ENCODE data around the gene HBA2. TPM values are rescaled to one million over a fixed set of nuclear protein-coding genes. Genes with fewer than 3 reads are reported as not detected.

Gene HBA2
- total and polyA plus RNA-seq, 4 experiments from 2014 or later, result 0.75 to 1.1 (median 0.83) TPM; not detected in 1

Other genes starting within 250 kb of the HBA2 start
- gene POLR3K, start 119.3 kb upstream of the HBA2 start, total RNA-seq, result 10 to 100 TPM; 19.9 to 21.7 TPM
- 10 to 100 TPM; 41.5 to 43.1 TPM for gene POLR3K, start 119.3 kb upstream of the HBA2 start, polyA plus RNA-seq
- 10 to 100 TPM in 1 of 2 experiments, 1 to 10 TPM in 1; 10.0 to 10.2 TPM for gene SNRNP25, start 119.0 kb upstream of the HBA2 start, total RNA-seq
- gene SNRNP25, start 119.0 kb upstream of the HBA2 start, polyA plus RNA-seq, result 10 to 100 TPM; 12.5 to 20.1 TPM
- not detected for gene RHBDF1, start 100.2 kb upstream of the HBA2 start, total RNA-seq
- not detected for gene RHBDF1, start 100.2 kb upstream of the HBA2 start, polyA plus RNA-seq
- gene MPG, start 94.7 kb upstream of the HBA2 start, total RNA-seq, result 10 to 100 TPM; 30.7 TPM
- 10 to 100 TPM; 58.1 to 82.6 TPM for gene MPG, start 94.7 kb upstream of the HBA2 start, polyA plus RNA-seq
- gene NPRL3, start 34.2 kb upstream of the HBA2 start, total RNA-seq, result 10 to 100 TPM; 38.6 to 40.5 TPM
- 10 to 100 TPM in 1 of 2 donors, 1 to 10 TPM in 1; 9.0 to 15.2 TPM for gene NPRL3, start 34.2 kb upstream of the HBA2 start, polyA plus RNA-seq
- gene HBZ, start 20.2 kb upstream of the HBA2 start, total RNA-seq, result not detected
- gene HBZ, start 20.2 kb upstream of the HBA2 start, polyA plus RNA-seq, result not detected
- not detected for gene HBM, start 6.9 kb upstream of the HBA2 start, total RNA-seq
- not detected for gene HBM, start 6.9 kb upstream of the HBA2 start, polyA plus RNA-seq
- under 1 TPM in 1 of 2 experiments, not detected in 1; 0.76 TPM for gene HBA1, start 3.8 kb downstream of the HBA2 start, total RNA-seq
- gene HBA1, start 3.8 kb downstream of the HBA2 start, polyA plus RNA-seq, result not detected
- gene HBQ1, start 7.6 kb downstream of the HBA2 start, total RNA-seq, result not detected
- not detected for gene HBQ1, start 7.6 kb downstream of the HBA2 start, polyA plus RNA-seq
- 100 to 1,000 TPM; 147 to 157 TPM for gene LUC7L, start 56.6 kb downstream of the HBA2 start, total RNA-seq
- gene LUC7L, start 56.6 kb downstream of the HBA2 start, polyA plus RNA-seq, result 10 to 100 TPM in 1 of 2 donors, 1 to 10 TPM in 1; 5.1 to 12.9 TPM
- gene FAM234A, start 61.9 kb downstream of the HBA2 start, total RNA-seq, result 10 to 100 TPM; 34.8 to 41.1 TPM
- gene FAM234A, start 61.9 kb downstream of the HBA2 start, polyA plus RNA-seq, result 10 to 100 TPM; 18.2 to 35.1 TPM
- gene RGS11, start 103.1 kb downstream of the HBA2 start, total RNA-seq, result under 1 TPM in 1 of 2 experiments, not detected in 1; 0.44 TPM
- not detected for gene RGS11, start 103.1 kb downstream of the HBA2 start, polyA plus RNA-seq
- under 1 TPM in 1 of 2 experiments, not detected in 1; 0.96 TPM for gene ARHGDIG, start 107.7 kb downstream of the HBA2 start, total RNA-seq
- gene ARHGDIG, start 107.7 kb downstream of the HBA2 start, polyA plus RNA-seq, result not detected
- gene PDIA2, start 110.3 kb downstream of the HBA2 start, total RNA-seq, result not detected
- gene PDIA2, start 110.3 kb downstream of the HBA2 start, polyA plus RNA-seq, result not detected
- 10 to 100 TPM; 40.3 to 43.0 TPM for gene AXIN1, start 179.8 kb downstream of the HBA2 start, total RNA-seq
- 1 to 10 TPM in 1 of 2 donors, under 1 TPM in 1; 0.67 to 6.0 TPM for gene AXIN1, start 179.8 kb downstream of the HBA2 start, polyA plus RNA-seq
- gene MRPL28, start 197.7 kb downstream of the HBA2 start, total RNA-seq, result 10 to 100 TPM; 27.9 to 29.2 TPM
- 10 to 100 TPM; 58.6 to 59.2 TPM for gene MRPL28, start 197.7 kb downstream of the HBA2 start, polyA plus RNA-seq
- 10 to 100 TPM; 72.2 to 73.5 TPM for gene PGAP6, start 209.1 kb downstream of the HBA2 start, total RNA-seq
- 10 to 100 TPM; 22.7 to 40.5 TPM for gene PGAP6, start 209.1 kb downstream of the HBA2 start, polyA plus RNA-seq
- gene NME4, start 224.3 kb downstream of the HBA2 start, total RNA-seq, result 10 to 100 TPM; 34.9 to 35.4 TPM
- 10 to 100 TPM; 54.4 to 61.7 TPM for gene NME4, start 224.3 kb downstream of the HBA2 start, polyA plus RNA-seq
- gene DECR2, start 229.0 kb downstream of the HBA2 start, total RNA-seq, result 1 to 10 TPM; 5.1 to 7.3 TPM
- 1 to 10 TPM; 3.4 to 4.1 TPM for gene DECR2, start 229.0 kb downstream of the HBA2 start, polyA plus RNA-seq